Activated CD8-positive, alpha-beta memory T cell treated with anti-CD3 and anti-CD28 coated beads, Interleukin-2, amount 50 U/mL, for 24 hours (primary cell): ENCODE results near the gene COPS9.
A peak's percentile ranks its signal among the peaks of the same experiment; 100 is the strongest.

Source experiments
- DNase-seq: peaks from one replicate; pipeline ENCODE4 v3.0.0-alpha.2; 2020; ENCODE audit errors: extremely low read depth

COPS9 gene

GRCh38 chr2:240147911-240148587, 11.9 kb upstream of the COPS9 start:
- DNase-seq, result no peak

- DNase-seq, result no peak
Measured at GRCh38 chr2:240147382-240147781, 11.3 kb upstream of the COPS9 start.

- no peak for DNase-seq
Measured at GRCh38 chr2:240146627-240147278, 10.6 kb upstream of the COPS9 start.

GRCh38 chr2:240146141-240146561, 10.0 kb upstream of the COPS9 start:
- no peak for DNase-seq

GRCh38 chr2:240145461-240145860, 9.4 kb upstream of the COPS9 start:
- DNase-seq, result no peak

GRCh38 chr2:240144649-240145261, 8.7 kb upstream of the COPS9 start:
- no peak for DNase-seq

- peak; percentile 53 for DNase-seq
Measured at GRCh38 chr2:240143801-240144648, 7.9 kb upstream of the COPS9 start.

- DNase-seq, result no peak
Measured at GRCh38 chr2:240143276-240143675, 7.2 kb upstream of the COPS9 start.

GRCh38 chr2:240142859-240143258, 6.8 kb upstream of the COPS9 start:
- no peak for DNase-seq

GRCh38 chr2:240142256-240142775, 6.2 kb upstream of the COPS9 start:
- DNase-seq, result no peak

- no peak for DNase-seq
Measured at GRCh38 chr2:240141736-240142135, 5.6 kb upstream of the COPS9 start.

GRCh38 chr2:240140920-240141319, 4.8 kb upstream of the COPS9 start:
- DNase-seq, result no peak

GRCh38 chr2:240140511-240140910, 4.4 kb upstream of the COPS9 start, which contains the start of gene OTOS:
TSS of gene OTOS (minus strand) at chr2:240140658. CDS start at chr2:240140326, 332 bp downstream.
- DNase-seq, result no peak

GRCh38 chr2:240139666-240140393, 3.7 kb upstream of the COPS9 start:
- no peak for DNase-seq

GRCh38 chr2:240139011-240139441, 2.9 kb upstream of the COPS9 start:
- no peak for DNase-seq

- no peak for DNase-seq
Measured at GRCh38 chr2:240138254-240138984, 2.3 kb upstream of the COPS9 start.

GRCh38 chr2:240137596-240138253, 1.6 kb upstream of the COPS9 start:
- DNase-seq, result no peak

GRCh38 chr2:240136671-240137292, 677 bp upstream of the COPS9 start:
- DNase-seq, result no peak

- no peak for DNase-seq
Measured at GRCh38 chr2:240135706-240136012, 446 bp downstream of the COPS9 start.
